ENCODE measurements around the gene SLC4A1AP.
"Not testable (repeated sequence)": the region's sequence is repeated elsewhere in the genome, so short reads cannot be mapped to it uniquely, and the experiment has no call there.

Gene SLC4A1AP

GRCh38 chr2:27672723-27673486 lies 9.2 kb downstream of the SLC4A1AP start:
- no CpG with 5 or more reads among the region's 5 CpGs for WGBS (ENCODE audit: extremely low coverage, insufficient coverage, insufficient read length)

GRCh38 chr2:27680571-27680970 lies 16.9 kb downstream of the SLC4A1AP start:
- Histone ChIP-seq H3K36me3 (ENCODE audit: control insufficient read depth in 1 of 2, insufficient read depth in 2 of 2, low read length in 2 of 2) (peaks cover 11 to 17% of the 10 kb centered on the region in 2 experiments), H3K27me3 (ENCODE audit: insufficient read depth, low read length) (no peaks in the 10 kb centered on the region), H3K18ac (ENCODE audit: low read length) (no peak overlapping the region), H4K8ac (ENCODE audit: low read depth, low read length) (no peak overlapping the region), H2BK12ac (ENCODE audit: low read length) (no peak overlapping the region), H4K12ac (ENCODE audit: low read depth, low read length) (no peak overlapping the region), H2AFZ (ENCODE audit: insufficient read depth, low read length, poor library complexity) (no peak overlapping the region), H3K79me1 (ENCODE audit: low read length) (no peaks in the 10 kb centered on the region), H4K91ac (ENCODE audit: low read depth, low read length) (no peak overlapping the region), H3K23ac (ENCODE audit: low read length) (no peak overlapping the region), H3K4me2 (ENCODE audit: low read length) (no peak overlapping the region), H3K79me2 (ENCODE audit: control insufficient read depth, insufficient read depth, low read length, poor library complexity) (no peaks in the 10 kb centered on the region), H3K9me3 (ENCODE audit: insufficient read depth, low read depth, low read length) (no peaks in the 10 kb centered on the region), H2AK5ac (ENCODE audit: low read length) (no peak overlapping the region), H3K4me3 (ENCODE audit: low read depth, low read length) (no peak overlapping the region), H3K14ac (ENCODE audit: low read length) (no peak overlapping the region), H2BK5ac (ENCODE audit: low read depth, low read length, poor library complexity) (no peak overlapping the region), H3K4me1 (ENCODE audit: control insufficient read depth in 1 of 2, insufficient read depth in 2 of 2, low read length in 2 of 2) (peaks cover 0 to 5% of the 10 kb centered on the region in 2 experiments), H3K4ac (ENCODE audit: low read depth, low read length) (no peak overlapping the region), H3K27ac (ENCODE audit: low read depth, low read length) (no peak overlapping the region), H3K9ac (ENCODE audit: low read length) (no peak overlapping the region), H2BK120ac (ENCODE audit: insufficient read depth, low read length, poor library complexity) (no peak overlapping the region)
- DNase-seq: no peak
- no CpG with 5 or more reads among the region's 2 CpGs for WGBS (ENCODE audit: extremely low coverage, insufficient coverage, insufficient read length)

More at GRCh38 chr2:27672723-27673486, 9.2 kb downstream of the SLC4A1AP start:
- no peak overlapping the region for H4K8ac ChIP-seq (ENCODE audit: low read depth, low read length)
- H3K14ac ChIP-seq (ENCODE audit: low read length): no peak overlapping the region
- no peaks in the 10 kb centered on the region for H3K79me2 ChIP-seq (ENCODE audit: control insufficient read depth, insufficient read depth, low read length, poor library complexity)
- no peak overlapping the region for H2AFZ ChIP-seq (ENCODE audit: insufficient read depth, low read length, poor library complexity)
- H4K12ac ChIP-seq (ENCODE audit: low read depth, low read length): no peak overlapping the region
- no peaks in the 10 kb centered on the region for H3K79me1 ChIP-seq (ENCODE audit: low read length)
- no peak overlapping the region for H3K9ac ChIP-seq (ENCODE audit: low read length)
- H2BK12ac ChIP-seq (ENCODE audit: low read length): no peak overlapping the region
- no peaks in the 10 kb centered on the region for H3K9me3 ChIP-seq (ENCODE audit: insufficient read depth, low read depth, low read length)
- H3K23ac ChIP-seq (ENCODE audit: low read length): no peak overlapping the region
- H3K27ac ChIP-seq (ENCODE audit: low read depth, low read length): no peak overlapping the region
- no peaks in the 10 kb centered on the region for H3K27me3 ChIP-seq (ENCODE audit: insufficient read depth, low read length)
- no peak overlapping the region for H3K4me3 ChIP-seq (ENCODE audit: low read depth, low read length)
- no peaks in the 10 kb centered on the region for H3K4me1 ChIP-seq (ENCODE audit: control insufficient read depth in 1 of 2, insufficient read depth in 2 of 2, low read length in 2 of 2)
- no peak overlapping the region for H3K4me2 ChIP-seq (ENCODE audit: low read length)
- peaks cover 13 to 15% of the 10 kb centered on the region in 2 experiments for H3K36me3 ChIP-seq (ENCODE audit: control insufficient read depth in 1 of 2, insufficient read depth in 2 of 2, low read length in 2 of 2)
- no peak overlapping the region for H2BK120ac ChIP-seq (ENCODE audit: insufficient read depth, low read length, poor library complexity)
- H3K4ac ChIP-seq (ENCODE audit: low read depth, low read length): no peak overlapping the region
- DNase-seq: no peak
- no peak overlapping the region for H2BK5ac ChIP-seq (ENCODE audit: low read depth, low read length, poor library complexity)
- no peak overlapping the region for H2AK5ac ChIP-seq (ENCODE audit: low read length)
- H4K91ac ChIP-seq (ENCODE audit: low read depth, low read length): no peak overlapping the region
- H3K18ac ChIP-seq (ENCODE audit: low read length): no peak overlapping the region

GRCh38 chr2:27681841-27682240 lies 18.2 kb downstream of the SLC4A1AP start:
- H2AK5ac ChIP-seq (ENCODE audit: low read length): no peak overlapping the region
- peaks cover 12 to 17% of the 10 kb centered on the region in 2 experiments for H3K36me3 ChIP-seq (ENCODE audit: control insufficient read depth in 1 of 2, insufficient read depth in 2 of 2, low read length in 2 of 2)
- DNase-seq: peak in 1 of 2 donors; percentile 14
- no peaks in the 10 kb centered on the region for H3K79me2 ChIP-seq (ENCODE audit: control insufficient read depth, insufficient read depth, low read length, poor library complexity)
- H3K9ac ChIP-seq (ENCODE audit: low read length): no peak overlapping the region
- no peaks in the 10 kb centered on the region for H3K79me1 ChIP-seq (ENCODE audit: low read length)
- no peak overlapping the region for H3K18ac ChIP-seq (ENCODE audit: low read length)
- H3K4me1 ChIP-seq (ENCODE audit: control insufficient read depth in 1 of 2, insufficient read depth in 2 of 2, low read length in 2 of 2): peaks cover 0 to 5% of the 10 kb centered on the region in 2 experiments
- no peak overlapping the region for H3K4ac ChIP-seq (ENCODE audit: low read depth, low read length)
- H3K27ac ChIP-seq (ENCODE audit: low read depth, low read length): no peak overlapping the region
- no peak overlapping the region for H4K12ac ChIP-seq (ENCODE audit: low read depth, low read length)
- H2BK5ac ChIP-seq (ENCODE audit: low read depth, low read length, poor library complexity): no peak overlapping the region
- H3K4me3 ChIP-seq (ENCODE audit: low read depth, low read length): no peak overlapping the region
- H4K91ac ChIP-seq (ENCODE audit: low read depth, low read length): no peak overlapping the region
- H3K4me2 ChIP-seq (ENCODE audit: low read length): no peak overlapping the region
- H3K23ac ChIP-seq (ENCODE audit: low read length): no peak overlapping the region
- H4K8ac ChIP-seq (ENCODE audit: low read depth, low read length): no peak overlapping the region
- H3K14ac ChIP-seq (ENCODE audit: low read length): no peak overlapping the region
- no peak overlapping the region for H2AFZ ChIP-seq (ENCODE audit: insufficient read depth, low read length, poor library complexity)
- H3K27me3 ChIP-seq (ENCODE audit: insufficient read depth, low read length): no peaks in the 10 kb centered on the region
- no peak overlapping the region for H2BK120ac ChIP-seq (ENCODE audit: insufficient read depth, low read length, poor library complexity)
- no peak overlapping the region for H2BK12ac ChIP-seq (ENCODE audit: low read length)
- WGBS (ENCODE audit: extremely low coverage, insufficient coverage, insufficient read length): no CpG with 5 or more reads among the region's 1 CpG
- H3K9me3 ChIP-seq (ENCODE audit: insufficient read depth, low read depth, low read length): no peaks in the 10 kb centered on the region

- not testable (repeated sequence) for H3K27me3 ChIP-seq (ENCODE audit: insufficient read depth, low read length); H3K4ac ChIP-seq (ENCODE audit: low read depth, low read length); H2AFZ ChIP-seq (ENCODE audit: insufficient read depth, low read length, poor library complexity); H3K4me1 ChIP-seq (ENCODE audit: control insufficient read depth in 1 of 2, insufficient read depth in 2 of 2, low read length in 2 of 2); H3K4me2 ChIP-seq (ENCODE audit: low read length); H4K91ac ChIP-seq (ENCODE audit: low read depth, low read length); H3K79me2 ChIP-seq (ENCODE audit: control insufficient read depth, insufficient read depth, low read length, poor library complexity); H3K79me1 ChIP-seq (ENCODE audit: low read length); H3K4me3 ChIP-seq (ENCODE audit: low read depth, low read length); H2BK120ac ChIP-seq (ENCODE audit: insufficient read depth, low read length, poor library complexity); H2AK5ac ChIP-seq (ENCODE audit: low read length); H2BK12ac ChIP-seq (ENCODE audit: low read length); H3K18ac ChIP-seq (ENCODE audit: low read length); H3K23ac ChIP-seq (ENCODE audit: low read length); H3K9me3 ChIP-seq (ENCODE audit: insufficient read depth, low read depth, low read length); H2BK5ac ChIP-seq (ENCODE audit: low read depth, low read length, poor library complexity); H3K9ac ChIP-seq (ENCODE audit: low read length); H4K8ac ChIP-seq (ENCODE audit: low read depth, low read length); H3K27ac ChIP-seq (ENCODE audit: low read depth, low read length); H4K12ac ChIP-seq (ENCODE audit: low read depth, low read length); H3K14ac ChIP-seq (ENCODE audit: low read length)
- no CpG with 5 or more reads among the region's 7 CpGs for WGBS (ENCODE audit: extremely low coverage, insufficient coverage, insufficient read length)
- H3K36me3 ChIP-seq (ENCODE audit: control insufficient read depth in 1 of 2, insufficient read depth in 2 of 2, low read length in 2 of 2): peaks cover 13 to 18% of the 10 kb centered on the region in 2 experiments
- DNase-seq: peak; percentile 52 to 91
Measured at GRCh38 chr2:27682334-27682771, 18.7 kb downstream of the SLC4A1AP start.
